ENCODE data around the gene NPR2.
A peak's percentile ranks its signal among the peaks of the same experiment; 100 is the strongest.

NPR2 gene

DNA sequence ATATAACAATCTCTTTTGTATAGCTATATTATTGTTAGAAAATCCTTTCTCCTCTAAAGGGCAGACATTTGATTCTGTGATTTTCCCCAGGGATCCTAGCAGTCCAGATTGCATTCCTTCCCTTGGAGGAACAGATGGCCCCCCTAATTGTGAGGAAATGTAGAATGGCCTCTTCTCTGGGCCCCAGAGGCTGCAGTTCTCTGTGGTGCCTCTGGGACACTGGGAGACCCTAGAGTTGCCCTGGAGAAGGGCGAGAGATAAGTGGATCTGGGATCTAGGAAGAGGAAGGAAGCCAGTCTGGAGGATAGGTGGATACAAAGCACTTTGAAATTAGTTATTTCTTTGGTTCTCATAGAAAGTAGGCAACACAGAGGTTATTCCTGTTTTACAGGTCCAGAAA, 25.3 kb downstream of the NPR2 start:
- Histone ChIP-seq H3K4me3 (ENCODE audit: low read length) (no peak overlapping the region), H3K9ac (ENCODE audit: low read depth, low read length) (no peak overlapping the region), H3K27me3 (ENCODE audit: insufficient read depth, low read length) (no peaks in the 10 kb centered on the region), H3K27ac (ENCODE audit: low read depth, low read length) (no peak overlapping the region), H3K36me3 (ENCODE audit: insufficient read depth, low read length) (no peaks in the 10 kb centered on the region), H3K9me3 (ENCODE audit: insufficient read depth, low read depth, low read length) (no peaks in the 10 kb centered on the region), H3K4me1 (ENCODE audit: insufficient read depth, low read length) (peaks cover 15% of the 10 kb centered on the region)
- WGBS: 70% methylated on average over 1 of the region's 1 CpG

- H3K9ac ChIP-seq (ENCODE audit: low read depth, low read length): no peak overlapping the region
- no peak overlapping the region for H3K4me3 ChIP-seq (ENCODE audit: low read length)
- H3K27ac ChIP-seq (ENCODE audit: low read depth, low read length): no peak overlapping the region
- H3K9me3 ChIP-seq (ENCODE audit: insufficient read depth, low read depth, low read length): no peaks in the 10 kb centered on the region
- WGBS: 87% methylated on average over 3 of the region's 3 CpGs
- H3K4me1 ChIP-seq (ENCODE audit: insufficient read depth, low read length): peaks cover 18% of the 10 kb centered on the region
- H3K27me3 ChIP-seq (ENCODE audit: insufficient read depth, low read length): no peaks in the 10 kb centered on the region
- no peaks in the 10 kb centered on the region for H3K36me3 ChIP-seq (ENCODE audit: insufficient read depth, low read length)
These were observed 26.9 kb downstream of the NPR2 start for GRCh38 chr9:35818341-35818740.

GRCh38 chr9:35820076-35820475, 28.7 kb downstream of the NPR2 start:
- H3K27me3 ChIP-seq (ENCODE audit: insufficient read depth, low read length): no peaks in the 10 kb centered on the region
- no peak overlapping the region for H3K27ac ChIP-seq (ENCODE audit: low read depth, low read length)
- no peak overlapping the region for H3K9ac ChIP-seq (ENCODE audit: low read depth, low read length)
- H3K36me3 ChIP-seq (ENCODE audit: insufficient read depth, low read length): no peaks in the 10 kb centered on the region
- no peak overlapping the region for H3K4me3 ChIP-seq (ENCODE audit: low read length)
- H3K9me3 ChIP-seq (ENCODE audit: insufficient read depth, low read depth, low read length): no peaks in the 10 kb centered on the region
- H3K4me1 ChIP-seq (ENCODE audit: insufficient read depth, low read length): peaks cover 11% of the 10 kb centered on the region

DNA sequence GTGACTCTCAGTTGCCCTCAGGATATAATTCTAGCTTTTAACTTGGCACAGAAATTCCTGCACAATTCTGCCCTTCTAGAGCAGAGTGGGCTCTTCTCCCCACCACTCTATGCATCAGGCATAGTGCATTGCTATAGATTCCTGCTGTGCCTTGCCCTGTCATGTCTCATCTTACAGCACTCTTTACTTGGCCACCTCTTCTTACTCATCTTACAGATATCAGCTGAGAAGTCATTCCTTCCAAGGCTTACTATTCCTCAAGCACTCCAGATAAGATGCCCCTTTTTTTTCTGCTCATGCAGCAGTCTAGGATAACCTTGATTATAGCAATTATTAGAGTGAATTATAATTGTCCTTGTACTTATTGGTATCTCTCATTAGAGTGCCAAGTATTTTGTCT, 31.5 kb downstream of the NPR2 start:
- Histone ChIP-seq H3K9ac (ENCODE audit: low read depth, low read length) (no peak overlapping the region), H3K9me3 (ENCODE audit: insufficient read depth, low read depth, low read length) (no peaks in the 10 kb centered on the region), H3K4me1 (ENCODE audit: insufficient read depth, low read length) (peaks cover 9% of the 10 kb centered on the region), H3K4me3 (ENCODE audit: low read length) (no peak overlapping the region), H3K36me3 (ENCODE audit: insufficient read depth, low read length) (no peaks in the 10 kb centered on the region), H3K27ac (ENCODE audit: low read depth, low read length) (no peak overlapping the region), H3K27me3 (ENCODE audit: insufficient read depth, low read length) (no peaks in the 10 kb centered on the region)

DNA sequence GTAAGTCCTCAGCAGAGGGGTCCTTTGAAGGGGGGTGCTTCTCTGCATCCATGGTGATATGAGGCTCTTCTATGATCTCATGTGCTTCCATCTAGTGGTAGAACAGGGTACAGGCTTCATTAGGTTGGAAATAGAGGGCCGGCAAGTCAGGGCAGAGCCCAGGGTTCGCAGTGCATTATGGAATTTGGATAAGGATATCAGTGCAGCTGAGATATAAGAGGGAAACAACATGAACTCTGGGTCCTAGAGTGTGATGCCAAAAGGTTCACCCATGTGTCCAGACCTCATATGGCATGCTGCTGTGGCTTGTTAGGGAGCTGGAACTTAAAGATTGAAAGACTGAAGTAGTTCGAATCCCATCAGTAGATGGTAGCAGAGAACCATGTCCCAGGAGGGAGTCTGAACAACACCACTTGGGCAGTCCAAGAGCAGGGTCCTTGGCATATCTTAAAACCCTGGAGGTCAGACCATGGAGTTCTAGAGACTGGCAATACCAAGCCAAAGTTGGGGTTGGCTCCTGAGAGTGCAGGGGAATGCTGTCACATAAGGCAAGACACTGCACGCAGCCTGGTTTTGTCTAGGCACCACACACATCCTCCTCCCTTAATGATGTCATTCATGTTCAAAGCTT, 34.8 kb downstream of the NPR2 start:
- Histone ChIP-seq H3K27me3 (ENCODE audit: insufficient read depth, low read length) (no peaks in the 10 kb centered on the region), H3K4me3 (ENCODE audit: low read length) (no peak overlapping the region), H3K36me3 (ENCODE audit: insufficient read depth, low read length) (no peaks in the 10 kb centered on the region), H3K27ac (ENCODE audit: low read depth, low read length) (no peak overlapping the region), H3K9ac (ENCODE audit: low read depth, low read length) (no peak overlapping the region), H3K4me1 (ENCODE audit: insufficient read depth, low read length) (peaks cover 11% of the 10 kb centered on the region), H3K9me3 (ENCODE audit: insufficient read depth, low read depth, low read length) (no peaks in the 10 kb centered on the region)
- WGBS: 60% methylated on average over 4 of the region's 4 CpGs

DNA sequence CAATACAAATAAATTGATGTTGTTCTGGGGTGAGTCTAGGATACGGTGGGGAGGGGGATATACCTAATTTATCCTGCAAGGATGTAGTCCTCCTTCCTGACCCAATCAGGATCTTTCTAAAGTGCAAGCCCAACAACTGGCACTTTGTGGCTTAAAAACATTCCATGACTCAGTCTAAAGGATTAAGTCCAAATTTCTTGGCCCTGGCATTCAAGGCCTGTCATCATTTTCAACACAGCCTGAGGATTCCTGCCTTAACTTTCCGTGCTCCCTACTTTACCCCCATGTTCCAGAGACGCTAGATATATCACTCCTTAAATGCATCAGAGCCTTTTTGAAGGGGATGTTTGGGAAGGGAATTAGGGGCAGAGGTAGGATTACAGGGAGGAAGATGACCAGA, 36.1 kb downstream of the NPR2 start:
- H3K36me3 ChIP-seq (ENCODE audit: insufficient read depth, low read length): no peaks in the 10 kb centered on the region
- H3K9me3 ChIP-seq (ENCODE audit: insufficient read depth, low read depth, low read length): no peaks in the 10 kb centered on the region
- no peak overlapping the region for H3K4me3 ChIP-seq (ENCODE audit: low read length)
- 97% methylated on average over 2 of the region's 3 CpGs for WGBS
- no peaks in the 10 kb centered on the region for H3K27me3 ChIP-seq (ENCODE audit: insufficient read depth, low read length)
- peaks cover 11% of the 10 kb centered on the region for H3K4me1 ChIP-seq (ENCODE audit: insufficient read depth, low read length)
- H3K27ac ChIP-seq (ENCODE audit: low read depth, low read length): no peak overlapping the region
- H3K9ac ChIP-seq (ENCODE audit: low read depth, low read length): no peak overlapping the region

GRCh38 chr9:35828716-35829083, 37.3 kb downstream of the NPR2 start, which contains the start of gene FAM221B:
Gene FAM221B, minus strand, starts transcription at chr9:35828732. Its CDS starts 2,571 bp downstream, at chr9:35826161.
- H3K27me3 ChIP-seq (ENCODE audit: insufficient read depth, low read length): no peaks in the 10 kb centered on the region
- no peak within 1 kb of the TSS; the same call in 1 of the 2 replicates for H3K27ac ChIP-seq (ENCODE audit: low read depth, low read length)
- no peaks in the 10 kb centered on the region for H3K9me3 ChIP-seq (ENCODE audit: insufficient read depth, low read depth, low read length)
- 5% methylated on average over 21 of the region's 21 CpGs for WGBS
- peak within 1 kb of the TSS; percentile 70 for H3K4me3 ChIP-seq (ENCODE audit: low read length)
- H3K9ac ChIP-seq (ENCODE audit: low read depth, low read length): peak within 1 kb of the TSS; percentile 43
- no peaks in the 10 kb centered on the region for H3K36me3 ChIP-seq (ENCODE audit: insufficient read depth, low read length)
- peaks cover 2% of the 10 kb centered on the region; the same call in 1 of the 2 replicates for H3K4me1 ChIP-seq (ENCODE audit: insufficient read depth, low read length)

DNA sequence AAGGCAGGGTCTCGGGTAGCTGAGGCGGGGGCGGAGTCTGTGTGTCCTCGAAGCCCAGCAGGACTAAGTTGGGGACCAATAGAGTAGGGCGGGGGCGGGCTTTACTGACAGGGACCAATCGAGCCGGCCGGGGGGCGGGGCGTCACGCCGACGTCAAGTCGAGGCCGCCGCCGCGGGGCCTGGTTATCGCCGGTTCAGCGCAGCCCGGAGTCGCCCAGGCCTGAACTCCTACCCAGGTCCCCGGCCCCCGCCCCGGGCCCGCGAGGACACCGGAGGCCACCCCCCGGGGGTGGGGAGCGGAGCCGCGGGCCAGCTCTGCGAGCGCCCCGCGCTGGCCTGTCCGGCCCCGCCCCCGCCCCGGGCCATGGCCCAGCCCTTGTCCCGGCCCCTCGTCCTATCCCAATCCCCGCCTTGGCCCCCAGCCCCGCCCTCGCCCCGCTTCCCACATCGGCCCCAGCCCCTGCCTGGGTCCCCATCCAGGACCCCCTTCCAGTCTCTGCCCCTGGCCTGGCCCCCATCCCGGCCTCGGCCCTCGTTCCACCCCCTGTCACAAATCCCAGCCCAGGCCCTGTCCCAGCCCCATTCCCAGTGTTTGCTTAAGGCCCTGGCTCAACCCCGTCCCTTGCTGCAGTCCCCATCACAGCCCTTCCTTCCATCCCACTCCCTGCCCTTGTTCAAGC, 37.8 kb downstream of the NPR2 start, which contains the start of gene TMEM8B:
TMEM8B (plus strand) TSS at position 145 of the 680 bp plus-strand sequence; CDS start at position 365, 220 bp downstream.
- H3K4me3 ChIP-seq (ENCODE audit: low read length): peak within 1 kb of the TSS; percentile 70
- H3K36me3 ChIP-seq (ENCODE audit: insufficient read depth, low read length): no peaks in the 10 kb centered on the region
- no peak within 1 kb of the TSS; the same call in 1 of the 2 replicates for H3K27ac ChIP-seq (ENCODE audit: low read depth, low read length)
- H3K9ac ChIP-seq (ENCODE audit: low read depth, low read length): peak within 1 kb of the TSS; percentile 43
- WGBS: under 1% methylated on average over 53 of the region's 53 CpGs
- H3K27me3 ChIP-seq (ENCODE audit: insufficient read depth, low read length): no peaks in the 10 kb centered on the region
- H3K9me3 ChIP-seq (ENCODE audit: insufficient read depth, low read depth, low read length): no peaks in the 10 kb centered on the region
- H3K4me1 ChIP-seq (ENCODE audit: insufficient read depth, low read length): peaks cover 2% of the 10 kb centered on the region; the same call in 1 of the 2 replicates

GRCh38 chr9:35829764-35830096, 38.3 kb downstream of the NPR2 start:
- Histone ChIP-seq H3K27me3 (ENCODE audit: insufficient read depth, low read length) (no peaks in the 10 kb centered on the region), H3K4me3 (ENCODE audit: low read length) (peak overlapping the region; percentile 70), H3K9me3 (ENCODE audit: insufficient read depth, low read depth, low read length) (no peaks in the 10 kb centered on the region), H3K36me3 (ENCODE audit: insufficient read depth, low read length) (no peaks in the 10 kb centered on the region), H3K4me1 (ENCODE audit: insufficient read depth, low read length) (peaks cover 2% of the 10 kb centered on the region; the same call in 1 of the 2 replicates), H3K9ac (ENCODE audit: low read depth, low read length) (no peak overlapping the region), H3K27ac (ENCODE audit: low read depth, low read length) (no peak overlapping the region)
- 52% methylated on average over 2 of the region's 2 CpGs for WGBS

DNA sequence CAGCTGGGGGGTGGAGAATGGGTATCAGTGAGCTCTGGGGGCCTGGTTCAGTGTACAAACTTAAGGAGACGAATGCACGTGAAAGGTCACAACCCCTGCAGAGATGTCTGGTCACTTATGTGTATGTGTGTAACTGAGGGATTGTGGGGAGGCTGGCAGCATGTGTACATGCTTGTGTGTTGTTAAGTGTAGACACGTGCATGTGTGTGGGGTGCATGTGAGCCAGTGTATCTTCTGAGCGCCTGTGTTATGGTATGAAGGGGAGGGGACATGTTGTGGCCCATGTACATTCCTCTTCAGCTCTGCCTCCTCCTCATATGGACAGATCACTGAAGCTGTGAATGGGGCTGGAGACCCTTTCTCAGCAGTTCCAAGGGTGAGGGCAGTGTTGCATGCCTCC, 39.6 kb downstream of the NPR2 start:
- Histone ChIP-seq H3K36me3 (ENCODE audit: insufficient read depth, low read length) (no peaks in the 10 kb centered on the region), H3K27me3 (ENCODE audit: insufficient read depth, low read length) (no peaks in the 10 kb centered on the region), H3K9me3 (ENCODE audit: insufficient read depth, low read depth, low read length) (no peaks in the 10 kb centered on the region), H3K27ac (ENCODE audit: low read depth, low read length) (no peak overlapping the region), H3K4me1 (ENCODE audit: insufficient read depth, low read length) (peaks cover 2% of the 10 kb centered on the region; the same call in 1 of the 2 replicates), H3K9ac (ENCODE audit: low read depth, low read length) (no peak overlapping the region), H3K4me3 (ENCODE audit: low read length) (no peak overlapping the region)
- WGBS: 87% methylated on average over 4 of the region's 4 CpGs

DNA sequence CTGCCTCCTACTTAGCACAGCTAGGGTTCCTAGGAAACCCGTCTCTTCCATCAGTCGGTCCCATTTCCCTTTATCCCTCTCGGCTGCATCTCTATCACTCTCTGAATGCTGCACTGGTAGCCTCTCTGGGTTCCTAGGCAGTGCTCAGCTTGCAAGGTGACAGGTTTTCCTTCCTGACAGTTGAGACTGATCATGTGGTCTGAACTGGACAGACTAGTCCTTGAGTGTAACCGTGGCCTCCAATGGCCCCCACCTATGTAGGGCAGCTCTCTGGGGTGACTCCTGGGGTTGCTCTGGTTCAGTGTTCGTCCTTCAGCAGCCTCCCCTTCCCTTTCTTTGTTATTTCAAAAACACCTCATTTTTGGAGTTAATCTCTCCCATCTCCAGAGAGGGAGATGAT, 41.4 kb downstream of the NPR2 start:
- Histone ChIP-seq H3K4me1 (ENCODE audit: insufficient read depth, low read length) (peaks cover 2% of the 10 kb centered on the region; the same call in 1 of the 2 replicates), H3K4me3 (ENCODE audit: low read length) (no peak overlapping the region), H3K9ac (ENCODE audit: low read depth, low read length) (no peak overlapping the region), H3K36me3 (ENCODE audit: insufficient read depth, low read length) (no peaks in the 10 kb centered on the region), H3K9me3 (ENCODE audit: insufficient read depth, low read depth, low read length) (no peaks in the 10 kb centered on the region), H3K27me3 (ENCODE audit: insufficient read depth, low read length) (no peaks in the 10 kb centered on the region), H3K27ac (ENCODE audit: low read depth, low read length) (no peak overlapping the region)
- 82% methylated on average over 5 of the region's 5 CpGs for WGBS

Measured in HUES64 (cell line).